Fibroblast of the aortic adventitia (primary cell): ENCODE results near the gene OVOL2. TPM values are rescaled to one million over a fixed set of nuclear protein-coding genes. Genes with fewer than 3 reads are reported as not detected.

ENCODE experiments used
- DNase-seq: peaks from one replicate; pipeline ENCODE4 v3.0.0-alpha.2; 2010; ENCODE audit warnings: low read depth
- H3K4me3 ChIP-seq: 2 replicates; pipeline ENCODE4 v1.5.1; 2011; ENCODE audit warnings: low read depth, mild to moderate bottlenecking, control low read depth, low read length, moderate library complexity
- total RNA-seq: library from RNA; depleted of rRNA; stranded (reverse); fragments of >200 nt; gene quantifications from 2 replicates; pipeline ENCODE4 v1.2.3, GENCODE V29; 2012; ENCODE audit warnings: low replicate concordance
- TF ChIP-seq, protein P1 (sequence below): IDR thresholded peaks from 2 replicates; pipeline ENCODE4 v1.5.1; 2011; ENCODE audit warnings: mild to moderate bottlenecking, low read length, control low read depth, inconsistent platforms; ENCODE audit not compliant: insufficient read depth

OVOL2 gene
- total RNA-seq, 1 donor, result not detected

GRCh38 chr20:18007534-18008292 is 50.0 kb downstream of the OVOL2 start:
- TF ChIP-seq, protein P1, sequence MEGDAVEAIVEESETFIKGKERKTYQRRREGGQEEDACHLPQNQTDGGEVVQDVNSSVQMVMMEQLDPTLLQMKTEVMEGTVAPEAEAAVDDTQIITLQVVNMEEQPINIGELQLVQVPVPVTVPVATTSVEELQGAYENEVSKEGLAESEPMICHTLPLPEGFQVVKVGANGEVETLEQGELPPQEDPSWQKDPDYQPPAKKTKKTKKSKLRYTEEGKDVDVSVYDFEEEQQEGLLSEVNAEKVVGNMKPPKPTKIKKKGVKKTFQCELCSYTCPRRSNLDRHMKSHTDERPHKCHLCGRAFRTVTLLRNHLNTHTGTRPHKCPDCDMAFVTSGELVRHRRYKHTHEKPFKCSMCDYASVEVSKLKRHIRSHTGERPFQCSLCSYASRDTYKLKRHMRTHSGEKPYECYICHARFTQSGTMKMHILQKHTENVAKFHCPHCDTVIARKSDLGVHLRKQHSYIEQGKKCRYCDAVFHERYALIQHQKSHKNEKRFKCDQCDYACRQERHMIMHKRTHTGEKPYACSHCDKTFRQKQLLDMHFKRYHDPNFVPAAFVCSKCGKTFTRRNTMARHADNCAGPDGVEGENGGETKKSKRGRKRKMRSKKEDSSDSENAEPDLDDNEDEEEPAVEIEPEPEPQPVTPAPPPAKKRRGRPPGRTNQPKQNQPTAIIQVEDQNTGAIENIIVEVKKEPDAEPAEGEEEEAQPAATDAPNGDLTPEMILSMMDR, result no peak
- H3K4me3 ChIP-seq, result no peak overlapping the region
- DNase-seq, result peak; percentile 22

DNA sequence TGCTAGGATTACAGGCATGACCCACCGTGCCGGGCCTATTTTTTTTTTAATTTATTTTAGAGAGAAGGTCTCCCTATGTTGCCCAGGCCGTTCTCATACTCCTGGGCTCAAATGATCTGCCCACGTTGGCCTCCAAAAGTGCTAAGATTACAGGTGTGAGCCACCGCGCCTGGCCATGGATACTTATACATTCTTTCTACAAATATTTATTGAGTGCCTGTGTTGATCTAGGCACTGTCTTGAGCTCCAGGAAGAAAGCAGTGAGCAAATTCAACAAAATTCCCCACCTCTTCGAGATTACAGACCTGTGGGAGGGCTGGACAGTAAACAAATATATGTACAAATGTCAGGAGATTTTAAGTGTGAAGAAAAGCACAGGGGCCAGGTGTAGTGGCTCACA is 51.0 kb downstream of the OVOL2 start:
- no peak for DNase-seq
- no peak overlapping the region for H3K4me3 ChIP-seq
- TF ChIP-seq, protein P1, result no peak

DNA sequence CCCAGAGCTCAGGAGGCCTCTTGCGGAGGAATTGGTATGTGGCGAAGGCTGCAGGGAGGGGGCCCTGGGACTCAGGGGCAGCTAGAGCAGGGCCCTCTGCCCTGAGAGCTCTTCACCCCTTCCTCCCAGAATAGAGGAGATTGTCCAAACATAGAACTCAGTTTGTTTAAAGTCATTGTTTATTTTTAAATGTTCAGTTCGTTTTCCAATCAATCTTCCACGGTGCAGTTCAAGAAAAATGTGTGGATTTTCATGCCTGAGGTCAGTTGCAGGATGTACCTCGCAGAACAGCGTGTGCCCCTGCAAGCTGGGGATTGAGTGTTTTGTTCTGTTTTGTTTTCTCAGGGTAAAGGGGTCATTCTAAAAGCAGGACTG is 51.7 kb downstream of the OVOL2 start:
- DNase-seq, result no peak
- TF ChIP-seq, protein P1, result no peak
- no peak overlapping the region for H3K4me3 ChIP-seq

DNA sequence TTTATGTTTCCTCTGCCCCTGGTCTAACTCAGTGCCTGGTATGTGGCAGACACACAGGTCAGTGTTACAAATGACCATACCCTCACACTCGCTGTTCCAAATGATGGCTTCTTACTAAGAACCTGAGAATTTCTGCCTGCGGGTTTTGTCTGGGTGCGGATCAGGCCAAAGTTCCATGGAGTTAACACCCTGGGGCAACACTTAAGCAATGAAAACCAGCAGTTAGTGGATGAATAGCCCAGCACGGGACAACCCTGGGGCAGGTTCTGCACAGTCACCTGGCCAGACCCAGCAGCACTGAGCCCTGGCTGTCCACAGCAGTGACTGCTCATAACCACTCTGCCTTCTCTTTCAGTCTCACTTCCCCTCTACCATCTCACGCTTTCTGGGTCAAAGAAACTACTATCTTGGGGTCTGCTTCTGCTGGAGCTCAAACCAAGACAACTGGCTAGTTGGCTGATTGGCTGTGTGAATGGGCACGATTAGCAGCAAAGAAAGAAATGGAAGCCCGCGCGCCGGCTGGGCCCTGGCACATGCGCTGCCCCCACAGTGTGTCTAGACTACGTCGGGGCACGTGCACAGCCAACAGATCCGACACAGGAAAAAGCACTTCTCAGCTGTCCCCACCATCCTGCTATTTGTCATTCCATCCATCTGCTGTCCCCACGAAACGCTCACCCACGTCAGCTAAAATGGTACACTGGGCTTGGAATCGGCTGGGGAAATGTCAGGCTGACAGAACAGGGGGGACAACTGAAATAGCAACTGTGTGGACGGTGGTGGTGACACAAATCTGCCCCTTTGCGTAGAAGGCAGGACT is 52.3 kb downstream of the OVOL2 start:
- TF ChIP-seq, protein P1, result no peak
- no peak overlapping the region for H3K4me3 ChIP-seq
- no peak for DNase-seq

GRCh38 chr20:18004384-18005031 is 53.2 kb downstream of the OVOL2 start:
- DNase-seq, result peak; percentile 16
- TF ChIP-seq, protein P1, result no peak

DNA sequence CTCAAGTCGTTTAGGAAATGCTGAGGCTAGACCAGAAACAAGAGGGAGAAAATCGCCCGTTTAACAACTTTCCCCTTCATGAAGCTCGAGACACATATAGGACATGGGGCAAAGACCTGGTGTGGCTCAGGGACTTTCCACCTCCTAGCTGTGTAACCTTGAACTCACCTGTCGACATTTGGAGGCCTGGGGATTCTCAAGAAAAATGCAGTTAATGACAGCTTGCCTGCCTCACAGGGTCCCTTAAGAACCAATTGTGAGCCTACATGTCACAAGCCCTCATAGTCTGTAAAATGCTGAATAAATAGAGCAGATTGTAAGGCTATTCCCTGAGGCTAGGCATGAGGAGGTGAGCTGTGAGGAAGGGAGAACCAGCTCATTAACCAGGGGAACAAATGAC is 53.8 kb downstream of the OVOL2 start:
- H3K4me3 ChIP-seq, result no peak overlapping the region
- DNase-seq, result no peak
- TF ChIP-seq, protein P1, result no peak

More at GRCh38 chr20:18004384-18005031, 53.2 kb downstream of the OVOL2 start:
- no peak overlapping the region for H3K4me3 ChIP-seq
